ENCODE measurements around the gene MRPS21.

MRPS21 gene

GRCh38 chr1:150288382-150288781, 5.3 kb upstream of the MRPS21 start:
- H3K9me3 ChIP-seq (ENCODE audit: insufficient read depth, low read length) = no peaks in the 10 kb centered on the region
- no peaks in the 10 kb centered on the region for H3K9me2 ChIP-seq (replicated peaks; ENCODE audit: insufficient read depth, low read length)
- no peak overlapping the region for H3K4me2 ChIP-seq (ENCODE audit: low read depth, low read length, poor library complexity, severe bottlenecking)

DNA sequence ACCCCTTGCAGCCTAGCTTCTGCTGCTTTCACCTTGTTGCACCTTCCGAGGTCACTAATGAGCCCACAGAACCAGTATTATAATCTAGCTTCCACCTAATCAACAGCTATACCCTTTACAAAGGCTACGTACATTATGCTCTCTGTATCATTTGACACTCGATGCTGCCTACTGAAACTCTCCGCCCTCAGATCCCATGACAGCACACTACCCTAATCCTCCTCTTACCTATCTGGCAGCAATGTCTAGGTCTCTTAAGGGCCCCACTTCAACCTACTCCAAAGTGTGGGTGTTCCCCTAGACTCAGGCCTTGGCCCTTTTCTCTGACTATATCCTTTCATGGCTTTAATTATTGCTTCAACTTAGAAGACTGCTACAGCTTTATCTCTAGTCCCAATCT, 4.8 kb upstream of the MRPS21 start:
- H4K20me1 ChIP-seq (ENCODE audit: low read depth, low read length) = no peaks in the 10 kb centered on the region
- H3K9me3 ChIP-seq (ENCODE audit: insufficient read depth, low read length) = no peaks in the 10 kb centered on the region
- H3K36me3 ChIP-seq (ENCODE audit: low read length) = no peaks in the 10 kb centered on the region
- no peak overlapping the region for H3K4me2 ChIP-seq (ENCODE audit: low read depth, low read length, poor library complexity, severe bottlenecking)
- peaks cover under 1% of the 10 kb centered on the region; the same call in 1 of the 2 replicates for H3K79me2 ChIP-seq (ENCODE audit: insufficient read depth, low read length)
- no peak overlapping the region for H2AFZ ChIP-seq (ENCODE audit: low read depth, low read length, severe bottlenecking)
- H3K9ac ChIP-seq (ENCODE audit: low read length) = no peak overlapping the region
- no peak for TF ChIP-seq EZH2phosphoT487 (conservative IDR thresholded peaks at IDR 0.05; ENCODE audit: low read length)
- no peak for TF ChIP-seq CTCF (IDR thresholded peaks at IDR 0.05; ENCODE audit: insufficient read depth, low read length, poor library complexity, severe bottlenecking)
- no peaks in the 10 kb centered on the region for H3K9me2 ChIP-seq (replicated peaks; ENCODE audit: insufficient read depth, low read length)
- no peaks in the 10 kb centered on the region for H3F3A ChIP-seq (ENCODE audit: insufficient read depth)
- H3K4me3 ChIP-seq (ENCODE audit: insufficient read depth, low read length, poor library complexity, severe bottlenecking) = no peak overlapping the region
- no peaks in the 10 kb centered on the region for H3K27me3 ChIP-seq (ENCODE audit: low read length)
- H3K27ac ChIP-seq (ENCODE audit: low read depth, low read length) = no peak overlapping the region

More at GRCh38 chr1:150288382-150288781, 5.3 kb upstream of the MRPS21 start:
- no peaks in the 10 kb centered on the region for H3K36me3 ChIP-seq (ENCODE audit: low read length)
- H3K27ac ChIP-seq (ENCODE audit: low read depth, low read length) = no peak overlapping the region
- H2AFZ ChIP-seq (ENCODE audit: low read depth, low read length, severe bottlenecking) = no peak overlapping the region
- H3K4me3 ChIP-seq (ENCODE audit: insufficient read depth, low read length, poor library complexity, severe bottlenecking) = no peak overlapping the region
- H3F3A ChIP-seq (ENCODE audit: insufficient read depth) = no peaks in the 10 kb centered on the region
- H3K27me3 ChIP-seq (ENCODE audit: low read length) = no peaks in the 10 kb centered on the region
- H4K20me1 ChIP-seq (ENCODE audit: low read depth, low read length) = no peaks in the 10 kb centered on the region
- no peak for TF ChIP-seq EZH2phosphoT487 (conservative IDR thresholded peaks at IDR 0.05; ENCODE audit: low read length)
- no peak for TF ChIP-seq CTCF (IDR thresholded peaks at IDR 0.05; ENCODE audit: insufficient read depth, low read length, poor library complexity, severe bottlenecking)
- H3K79me2 ChIP-seq (ENCODE audit: insufficient read depth, low read length) = no peaks in the 10 kb centered on the region
- H3K9ac ChIP-seq (ENCODE audit: low read length) = no peak overlapping the region

GRCh38 chr1:150295476-150295875, 1.8 kb downstream of the MRPS21 start:
- Histone ChIP-seq H3K79me2 (ENCODE audit: insufficient read depth, low read length) (peaks cover 25% of the 10 kb centered on the region), H2AFZ (ENCODE audit: low read depth, low read length, severe bottlenecking) (no peak overlapping the region), H4K20me1 (ENCODE audit: low read depth, low read length) (no peaks in the 10 kb centered on the region), H3K9me2 (replicated peaks; ENCODE audit: insufficient read depth, low read length) (no peaks in the 10 kb centered on the region), H3K27ac (ENCODE audit: low read depth, low read length) (no peak overlapping the region), H3K4me3 (ENCODE audit: insufficient read depth, low read length, poor library complexity, severe bottlenecking) (no peak overlapping the region), H3K9ac (ENCODE audit: low read length) (no peak overlapping the region), H3F3A (ENCODE audit: insufficient read depth) (no peaks in the 10 kb centered on the region), H3K27me3 (ENCODE audit: low read length) (no peaks in the 10 kb centered on the region), H3K9me3 (ENCODE audit: insufficient read depth, low read length) (no peaks in the 10 kb centered on the region), H3K4me2 (ENCODE audit: low read depth, low read length, poor library complexity, severe bottlenecking) (no peak overlapping the region), H3K36me3 (ENCODE audit: low read length) (peaks cover 3% of the 10 kb centered on the region; the same call in 1 of the 2 replicates)
- no peak for TF ChIP-seq EZH2phosphoT487 (conservative IDR thresholded peaks at IDR 0.05; ENCODE audit: low read length)
- TF ChIP-seq CTCF (IDR thresholded peaks at IDR 0.05; ENCODE audit: insufficient read depth, low read length, poor library complexity, severe bottlenecking) = no peak

Measured in SU-DHL-6 (cell line).